SIG-M5 treated with dmso at 0.1 percent for 504 hours (cell line): ENCODE results near the gene STXBP3.

ENCODE experiments used
- DNase-seq: peaks from one replicate; lab custom pipeline; 2025; ENCODE audit not compliant: unreplicated experiment; lab: John Stamatoyannopoulos, UW

The STXBP3 gene

DNA sequence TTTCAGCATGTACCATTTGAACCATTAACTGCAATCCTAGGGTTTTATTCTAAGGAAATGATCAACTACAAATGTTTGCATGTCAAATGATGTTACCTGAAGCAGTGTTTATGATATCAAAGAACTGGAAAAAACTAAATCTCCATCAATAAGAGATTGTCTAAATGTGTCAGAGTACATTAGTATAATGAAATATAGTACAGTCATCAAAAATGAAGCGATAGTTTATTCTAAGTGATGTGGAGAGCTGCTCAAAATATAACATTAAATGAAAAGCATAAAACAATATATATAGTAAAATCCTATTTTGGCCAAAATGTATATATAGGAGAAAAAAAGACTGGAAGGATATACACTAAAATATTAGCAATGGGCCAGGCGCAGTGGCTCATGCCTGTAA, 86.5 kb downstream of the STXBP3 start:
- no peak for DNase-seq

- DNase-seq = no peak
Observed at GRCh38 chr1:108841703-108842102, 95.2 kb downstream of the STXBP3 start.

GRCh38 chr1:108842525-108843181, 96.2 kb downstream of the STXBP3 start:
- DNase-seq = no peak

DNA sequence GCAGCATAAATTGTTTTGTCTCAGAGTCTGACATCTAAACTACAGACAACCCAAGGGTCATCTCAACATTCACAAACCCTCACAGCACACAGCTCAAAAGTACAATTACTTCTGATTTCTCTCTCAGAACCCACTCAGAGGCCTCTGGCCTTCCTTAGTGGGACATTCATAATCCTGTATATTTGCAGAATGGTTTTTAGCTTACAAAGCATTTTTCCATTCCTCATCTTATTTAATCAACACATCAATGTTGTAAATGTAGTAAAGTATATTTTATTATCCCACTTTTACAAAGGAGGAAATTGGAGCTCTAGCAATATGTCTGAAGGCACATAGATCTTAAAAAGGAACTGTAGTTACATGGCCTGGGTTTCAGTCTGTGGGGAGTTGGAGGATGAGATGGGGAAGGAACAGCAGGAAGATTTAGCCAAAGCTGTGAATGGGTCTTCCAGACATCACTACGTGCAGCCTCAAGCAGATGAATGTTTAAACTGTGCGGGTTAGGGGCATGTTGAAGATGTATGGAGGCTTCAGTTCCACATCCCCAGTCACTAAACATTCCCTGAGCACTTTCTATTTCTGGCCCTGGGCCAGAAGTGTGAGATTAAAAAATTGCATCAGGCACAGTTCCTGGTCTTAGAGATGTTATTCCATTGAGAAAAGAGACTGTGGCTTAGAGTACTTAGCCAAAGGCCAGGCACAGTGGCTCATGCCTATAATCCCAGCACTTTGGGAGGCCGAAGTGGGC, 97.1 kb downstream of the STXBP3 start:
- DNase-seq = no peak

- DNase-seq = no peak
Observed at GRCh38 chr1:108845446-108845845, 99.0 kb downstream of the STXBP3 start.

GRCh38 chr1:108845991-108846390, 99.5 kb downstream of the STXBP3 start:
- no peak for DNase-seq

GRCh38 chr1:108847494-108847893, 101.0 kb downstream of the STXBP3 start:
- DNase-seq = no peak

DNA sequence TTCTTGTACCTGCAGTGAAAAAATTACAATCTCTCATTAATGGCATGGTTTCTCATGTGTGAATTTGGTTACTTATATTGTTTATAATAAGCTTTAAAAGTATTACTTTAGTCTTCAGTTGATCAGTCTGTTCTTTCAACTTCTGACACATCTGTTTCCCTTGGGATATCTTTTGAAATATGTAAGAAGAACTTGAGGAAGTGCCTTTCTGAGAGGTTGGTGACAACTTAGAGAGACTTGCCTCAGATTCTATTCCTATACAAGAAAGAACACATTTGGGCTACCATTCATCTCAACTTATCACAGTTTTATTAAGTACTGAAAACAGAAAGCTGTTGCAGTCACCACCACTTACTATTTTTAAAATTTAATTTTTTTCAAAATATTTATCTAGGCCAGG, 102.3 kb downstream of the STXBP3 start:
- no peak for DNase-seq

DNA sequence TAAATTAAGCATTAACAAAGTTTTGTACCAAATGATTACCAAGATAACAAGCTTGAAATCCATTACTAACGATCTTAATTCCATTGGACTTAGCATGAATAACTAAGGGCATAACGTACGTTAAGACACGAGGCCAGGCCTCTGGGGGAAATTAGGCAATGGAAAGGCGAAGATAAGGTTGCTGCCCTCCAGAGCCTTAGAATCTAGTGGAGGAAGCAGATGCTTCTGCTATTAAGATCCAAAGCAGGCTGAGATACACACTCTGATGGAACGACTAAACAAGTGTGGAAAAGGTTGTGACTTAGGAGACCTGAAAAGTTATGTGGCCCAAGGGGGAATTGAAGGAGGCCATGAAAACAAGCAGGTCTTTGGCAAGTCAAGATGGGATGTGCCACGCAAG, 104.5 kb downstream of the STXBP3 start:
- no peak for DNase-seq

- no peak for DNase-seq
Observed at GRCh38 chr1:108851567-108851966, 105.1 kb downstream of the STXBP3 start.

DNA sequence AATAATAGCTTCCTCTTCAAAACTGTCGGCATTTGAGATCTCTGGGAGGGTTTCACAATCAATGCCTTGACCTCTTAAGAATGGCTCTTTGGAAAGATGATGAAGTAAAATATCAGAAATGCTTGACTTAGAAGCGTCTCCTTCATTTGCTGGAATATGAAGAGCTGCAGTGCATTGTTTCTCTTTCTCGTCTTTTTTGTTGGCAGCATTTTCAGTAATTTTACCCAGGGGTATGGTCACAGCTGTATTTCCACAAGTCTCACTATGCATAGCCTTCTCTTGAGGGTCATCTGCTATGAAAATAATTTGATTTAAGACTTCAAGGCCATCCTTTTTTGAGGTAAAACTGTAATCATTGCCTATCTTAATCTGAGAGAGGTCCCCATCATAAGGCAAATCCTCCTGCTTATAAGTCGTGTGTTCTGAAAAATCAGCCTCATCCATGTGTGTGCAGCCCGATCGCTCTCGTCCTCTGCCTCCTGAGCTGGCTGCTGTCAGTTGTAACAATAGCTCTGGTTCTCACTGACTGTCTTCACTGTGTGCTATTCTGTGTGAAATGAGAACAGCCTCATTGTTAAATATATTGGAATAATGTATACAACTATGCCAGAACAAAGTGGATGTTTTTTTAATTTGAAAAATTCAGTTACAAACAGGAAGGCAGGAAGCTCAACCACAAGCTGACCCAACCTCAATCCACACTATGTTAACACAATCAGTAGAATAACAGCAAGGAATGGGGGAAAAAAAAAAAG, 105.9 kb downstream of the STXBP3 start:
- no peak for DNase-seq

DNA sequence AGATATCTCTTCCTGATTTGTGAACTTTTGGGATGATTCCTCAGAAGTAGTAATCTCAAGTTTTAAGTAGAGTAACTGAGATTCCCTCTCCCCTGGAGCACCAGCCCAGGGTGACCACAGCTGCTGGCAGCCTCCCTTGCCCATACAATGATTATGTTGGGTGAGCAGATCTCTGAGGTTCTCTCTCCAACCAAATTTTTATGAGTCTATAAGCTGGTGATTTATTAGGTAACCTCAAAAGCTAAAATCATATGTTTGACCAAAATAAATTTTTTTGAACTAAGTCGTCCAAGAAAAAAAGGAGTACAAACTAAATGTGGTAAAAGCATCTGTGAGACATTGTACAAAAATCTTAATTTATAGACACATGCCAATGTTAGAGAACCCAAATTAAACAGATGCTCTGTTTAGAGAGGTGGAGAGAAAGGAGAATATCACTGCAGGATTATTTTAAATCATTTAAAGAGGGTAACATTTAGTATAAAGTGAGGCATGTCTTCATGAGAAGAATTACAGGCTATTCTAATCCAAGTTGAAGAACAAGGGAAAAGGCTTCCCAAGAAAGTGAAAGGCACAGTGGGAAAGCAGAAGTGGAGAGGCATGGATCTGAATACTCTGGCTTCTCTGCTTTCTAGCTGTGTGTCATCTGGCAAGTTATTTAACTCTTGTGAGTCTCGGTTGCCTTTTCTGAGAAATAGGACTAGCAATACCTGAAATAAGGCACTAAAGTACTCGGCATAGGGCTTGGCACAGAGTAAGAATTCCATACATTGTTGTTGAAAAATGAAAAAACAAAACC, 107.9 kb downstream of the STXBP3 start:
- DNase-seq = no peak

DNA sequence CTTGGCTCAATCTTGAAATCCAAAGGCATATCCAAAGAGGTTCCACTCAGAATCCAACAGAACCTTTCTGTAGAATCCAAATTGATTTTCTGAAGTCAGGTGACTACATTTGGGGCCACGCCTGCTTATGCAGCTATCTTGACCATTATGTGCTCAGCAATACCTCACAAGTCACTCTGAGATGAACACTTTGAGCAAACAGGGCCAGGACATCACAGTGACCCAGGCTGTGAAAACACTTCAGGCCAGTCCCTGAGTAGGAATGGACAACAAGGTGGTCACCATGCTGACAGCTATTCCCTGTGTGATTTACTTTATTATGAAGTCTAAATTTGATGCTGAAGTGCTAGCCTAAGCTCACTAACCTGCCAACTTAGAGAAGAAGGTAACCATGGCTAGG, 110.5 kb downstream of the STXBP3 start, which contains the start of gene AKNAD1:
TSS of gene AKNAD1 (minus strand) at position 101 of the 400 bp plus-strand sequence. CDS start 4,430 bp downstream, outside the sequence.
- no peak for DNase-seq

GRCh38 chr1:108858230-108858950, 111.9 kb downstream of the STXBP3 start:
- no peak for DNase-seq
